T-helper 1 cell (primary cell): ENCODE measurements around the gene TNN.

Source experiments
- DNase-seq, 5 donors: peaks; one replicate each; pipeline ENCODE4 v3.0.0-alpha.2; 2012 to 2020

Gene TNN

GRCh38 chr1:175148068-175148467, 80.4 kb downstream of the TNN start:
- no peak for DNase-seq

GRCh38 chr1:175150596-175151319, 83.1 kb downstream of the TNN start:
- DNase-seq, result no peak

- peak; percentile 41 to 69 (median 54) for DNase-seq
Measured at GRCh38 chr1:175152006-175152652, 84.5 kb downstream of the TNN start.

- DNase-seq, result peak; percentile 40 to 69 (median 61)
Measured at GRCh38 chr1:175154629-175155472, 87.2 kb downstream of the TNN start.

- DNase-seq, result peak in 1 of 5 donors; percentile 14
Measured at GRCh38 chr1:175155473-175155856, 87.8 kb downstream of the TNN start.

GRCh38 chr1:175155936-175156335, 88.3 kb downstream of the TNN start:
- no peak for DNase-seq

- no peak for DNase-seq
Measured at GRCh38 chr1:175157200-175157599, 89.6 kb downstream of the TNN start.

GRCh38 chr1:175158170-175158591, 90.5 kb downstream of the TNN start:
- no peak for DNase-seq

GRCh38 chr1:175162955-175163354, 95.3 kb downstream of the TNN start:
- no peak for DNase-seq

- no peak for DNase-seq
Measured at GRCh38 chr1:175163702-175164101, 96.1 kb downstream of the TNN start.

GRCh38 chr1:175164751-175165150, 97.1 kb downstream of the TNN start:
- DNase-seq, result no peak

GRCh38 chr1:175166746-175167145, 99.1 kb downstream of the TNN start:
- no peak for DNase-seq

GRCh38 chr1:175167861-175168260, 100.2 kb downstream of the TNN start:
- no peak for DNase-seq

- no peak for DNase-seq
Measured at GRCh38 chr1:175168782-175169181, 101.1 kb downstream of the TNN start.

- DNase-seq, result no peak
Measured at GRCh38 chr1:175169286-175170018, 101.8 kb downstream of the TNN start.

- DNase-seq, result no peak
Measured at GRCh38 chr1:175171036-175171913, 103.6 kb downstream of the TNN start.

GRCh38 chr1:175172503-175172902, 104.9 kb downstream of the TNN start:
- no peak for DNase-seq

GRCh38 chr1:175173531-175173930, 105.9 kb downstream of the TNN start:
- DNase-seq, result no peak

- DNase-seq, result no peak
Measured at GRCh38 chr1:175174309-175175102, 106.9 kb downstream of the TNN start.

GRCh38 chr1:175176246-175176645, 108.6 kb downstream of the TNN start:
- DNase-seq, result no peak

- DNase-seq, result no peak
Measured at GRCh38 chr1:175178056-175178455, 110.4 kb downstream of the TNN start.
